HG03342 (cell line): ENCODE measurements around the gene AKT2.

ENCODE experiments used
- ATAC-seq: cut with Tn5 transposase; IDR thresholded peaks from one replicate; pipeline ENCODE4 v1.9.1; 2021; ENCODE audit warnings: mild to moderate bottlenecking, moderate library complexity; ENCODE audit not compliant: unreplicated experiment

The AKT2 gene

DNA sequence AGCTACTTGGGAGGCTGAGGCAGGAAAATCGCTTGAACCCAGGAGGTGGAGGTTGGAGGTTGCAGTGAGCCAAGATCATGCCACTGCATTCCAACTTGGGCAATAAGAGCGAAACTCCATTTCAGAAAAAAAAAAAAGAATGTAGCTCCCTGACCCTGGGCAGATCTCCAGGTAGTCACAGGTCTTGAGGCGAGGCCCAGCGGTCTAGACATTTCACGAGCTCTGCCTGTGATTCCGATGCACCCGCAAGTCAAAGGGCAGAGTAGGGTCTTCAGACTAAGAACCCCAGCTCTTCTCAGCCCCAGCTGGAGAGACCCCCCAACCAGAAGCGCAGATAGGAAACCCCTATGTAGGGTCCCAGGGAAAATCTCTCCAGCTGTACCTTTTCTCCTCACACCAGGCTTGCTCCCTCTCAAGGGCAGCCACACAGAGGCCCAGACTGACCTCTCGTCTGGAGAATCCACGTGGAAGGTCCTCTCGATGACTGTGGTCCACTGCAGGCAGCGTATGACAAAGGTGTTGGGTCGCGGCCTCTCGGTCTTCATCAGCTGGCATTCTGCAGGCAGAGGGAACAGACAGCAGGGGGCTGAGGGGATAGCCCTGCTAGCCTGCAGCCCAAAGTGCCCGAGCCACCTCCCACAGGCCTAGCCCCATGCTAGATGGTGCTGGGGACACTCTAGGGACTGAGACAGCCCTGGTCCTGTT is 30.3 kb downstream of the AKT2 start:
- no peak for ATAC-seq

- no peak for ATAC-seq
Measured at GRCh38 chr19:40253611-40254092, 31.5 kb downstream of the AKT2 start.

GRCh38 chr19:40252395-40252794 is 32.8 kb downstream of the AKT2 start:
- ATAC-seq, result no peak

GRCh38 chr19:40251991-40252390 is 33.2 kb downstream of the AKT2 start:
- no peak for ATAC-seq

- ATAC-seq, result no peak
Measured at GRCh38 chr19:40251244-40251643, 33.9 kb downstream of the AKT2 start.

GRCh38 chr19:40249781-40250180 is 35.4 kb downstream of the AKT2 start:
- no peak for ATAC-seq

- ATAC-seq, result no peak
Measured at GRCh38 chr19:40249201-40249600, 35.9 kb downstream of the AKT2 start.

- no peak for ATAC-seq
Measured at GRCh38 chr19:40247735-40248262, 37.3 kb downstream of the AKT2 start.

DNA sequence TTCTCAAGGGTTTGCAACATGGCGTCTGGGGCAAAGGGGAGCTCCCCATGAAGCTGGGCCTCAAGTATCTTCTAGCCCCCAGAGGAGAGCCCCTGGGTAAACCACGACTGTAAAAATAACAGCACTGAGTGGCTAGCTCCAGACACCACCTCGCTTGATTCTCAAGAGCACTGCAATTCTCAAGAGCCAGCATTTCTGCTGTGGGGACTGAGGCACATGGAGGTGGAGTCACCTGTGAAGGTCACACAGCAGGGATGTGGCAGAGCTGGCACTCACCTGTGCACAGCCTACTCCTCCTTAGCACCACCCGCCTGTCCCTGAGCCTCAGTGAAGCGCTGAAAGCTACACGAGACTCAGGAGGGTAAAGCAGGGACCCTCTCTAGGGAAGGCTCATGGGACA is 38.0 kb downstream of the AKT2 start:
- ATAC-seq, result no peak

- ATAC-seq, result no peak
Measured at GRCh38 chr19:40246292-40247073, 38.7 kb downstream of the AKT2 start.

DNA sequence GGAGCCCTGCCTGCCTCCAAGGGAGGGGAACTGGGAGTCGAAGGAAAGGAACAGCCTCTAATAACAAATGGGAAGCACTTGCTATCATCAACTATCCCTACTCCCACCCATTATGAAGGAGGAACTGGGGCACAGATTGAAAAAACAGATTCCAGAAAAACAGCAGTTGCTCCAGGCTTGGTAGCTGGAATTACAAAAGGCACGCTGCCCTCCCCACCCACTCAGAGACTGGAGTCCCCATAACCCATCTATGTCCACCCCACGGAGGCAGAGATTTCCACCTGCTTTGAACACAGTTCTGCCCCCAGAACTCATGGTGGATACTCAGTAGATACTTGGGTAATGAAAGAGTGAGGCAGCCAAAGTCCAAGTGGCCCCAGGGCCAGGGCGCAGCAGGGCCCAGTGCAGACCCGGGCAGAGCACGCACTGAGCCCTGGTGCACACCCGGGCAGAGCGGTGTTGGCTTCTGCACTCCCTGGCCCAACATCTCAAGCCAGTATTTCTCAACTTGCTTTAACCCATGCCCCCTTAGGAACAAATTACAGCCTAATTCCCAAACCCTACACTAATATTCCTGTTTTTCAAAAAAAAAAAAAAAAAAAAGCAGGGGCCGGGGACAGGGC is 39.5 kb downstream of the AKT2 start:
- no peak for ATAC-seq

DNA sequence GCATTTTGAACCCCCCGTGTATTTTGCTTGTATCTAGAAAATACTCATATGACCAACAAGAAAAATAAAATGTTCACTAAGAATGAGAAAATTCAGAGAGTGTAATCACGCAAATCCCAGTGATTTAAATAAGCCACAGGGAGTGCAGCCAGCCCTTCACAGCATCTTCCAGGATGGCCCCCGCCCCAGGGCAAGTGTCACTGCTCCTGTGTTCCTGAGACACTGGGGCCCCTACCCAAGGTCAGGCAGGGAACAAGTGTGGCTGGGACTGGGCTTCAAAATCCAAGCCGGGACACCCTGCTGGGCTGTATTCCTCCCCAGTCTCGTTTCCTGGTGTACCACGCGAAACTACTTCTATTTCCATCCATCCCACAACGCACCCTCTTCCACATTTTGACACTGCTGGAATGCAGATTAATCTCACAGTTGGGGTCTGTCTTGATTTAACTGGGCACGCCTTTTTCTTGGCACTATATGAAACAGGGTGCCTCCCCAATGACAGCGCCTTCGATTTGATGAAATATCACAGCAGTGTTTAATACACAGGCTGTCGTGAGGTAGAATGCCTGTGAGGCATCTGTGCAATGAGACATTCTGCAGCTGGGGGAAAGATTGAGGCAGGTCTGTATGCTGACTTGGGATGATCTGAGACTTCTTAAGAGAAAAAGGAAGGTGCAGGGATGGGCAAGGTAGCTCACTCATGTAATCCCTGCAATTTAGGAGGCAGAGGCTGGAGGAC is 40.4 kb downstream of the AKT2 start:
- no peak for ATAC-seq

GRCh38 chr19:40243181-40243580 is 42.0 kb downstream of the AKT2 start:
- no peak for ATAC-seq

- no peak for ATAC-seq
Measured at GRCh38 chr19:40242480-40242879, 42.7 kb downstream of the AKT2 start.

DNA sequence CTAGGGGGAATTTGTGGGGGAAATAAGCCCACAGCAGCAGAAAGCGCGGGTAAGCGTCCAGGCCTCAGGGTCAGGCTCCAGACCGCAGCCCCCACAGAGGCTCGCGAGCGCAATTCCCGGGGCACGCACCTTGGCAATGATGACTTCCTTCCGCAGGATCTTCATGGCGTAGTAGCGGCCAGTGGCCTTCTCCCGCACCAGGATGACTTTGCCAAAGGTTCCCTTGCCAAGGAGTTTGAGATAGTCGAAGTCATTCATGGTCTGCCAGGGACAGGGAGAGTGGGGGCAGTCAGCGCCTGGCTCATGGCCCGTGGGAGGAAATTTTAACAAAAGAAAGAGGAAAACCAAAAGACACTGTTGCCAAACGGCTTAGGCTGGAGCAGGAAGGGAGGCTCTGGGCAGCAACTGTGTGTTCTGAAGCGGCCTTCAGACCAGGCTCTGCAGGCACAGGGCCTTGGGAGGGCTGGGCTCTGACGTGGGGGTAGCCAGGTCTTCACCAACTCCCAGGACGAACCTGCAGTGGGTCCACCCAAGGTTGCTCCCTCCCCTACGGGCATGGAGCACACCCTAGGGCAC is 43.2 kb downstream of the AKT2 start:
- no peak for ATAC-seq

- no peak for ATAC-seq
Measured at GRCh38 chr19:40241125-40241808, 43.9 kb downstream of the AKT2 start.

- no peak for ATAC-seq
Measured at GRCh38 chr19:40240332-40240731, 44.8 kb downstream of the AKT2 start.

GRCh38 chr19:40239415-40240226 is 45.5 kb downstream of the AKT2 start:
- no peak for ATAC-seq

GRCh38 chr19:40238775-40239174 is 46.4 kb downstream of the AKT2 start:
- no peak for ATAC-seq
